Sigmoid colon (tissue), 4 donors: ENCODE results near the gene DICER1.

ENCODE experiments used
- EP300 ChIP-seq, 4 donors: sonication (generic); formaldehyde crosslinking; IDR thresholded peaks; one replicate each; pipeline ENCODE4 v1.6.1; 2017; ENCODE audit warnings: antibody characterized with exemption in 4 of 4
- POLR2A ChIP-seq, 2 donors: fragments of 450-650 bp; IDR thresholded peaks; one replicate each; pipeline ENCODE4 v1.6.1; 2016; ENCODE audit warnings: antibody characterized with exemption in 2 of 2, mild to moderate bottlenecking in 2 of 2, moderate library complexity in 2 of 2
- POLR2AphosphoS5 ChIP-seq, 4 donors: sonication (generic); formaldehyde crosslinking; IDR thresholded peaks; one replicate each; pipeline ENCODE4 v1.6.1; 2017; ENCODE audit warnings: antibody characterized with exemption in 4 of 4
- TF ChIP-seq, protein P1 (sequence below), 4 experiments: fragments of 450-650 bp in 3 of 4; fragments of 200-600 bp in 1 of 4; IDR thresholded peaks; one replicate each; pipeline ENCODE4 v1.5.1; 2016 to 2019; ENCODE audit warnings: antibody characterized with exemption in 4 of 4, mild to moderate bottlenecking in 3 of 4, moderate library complexity in 2 of 4

DNA sequence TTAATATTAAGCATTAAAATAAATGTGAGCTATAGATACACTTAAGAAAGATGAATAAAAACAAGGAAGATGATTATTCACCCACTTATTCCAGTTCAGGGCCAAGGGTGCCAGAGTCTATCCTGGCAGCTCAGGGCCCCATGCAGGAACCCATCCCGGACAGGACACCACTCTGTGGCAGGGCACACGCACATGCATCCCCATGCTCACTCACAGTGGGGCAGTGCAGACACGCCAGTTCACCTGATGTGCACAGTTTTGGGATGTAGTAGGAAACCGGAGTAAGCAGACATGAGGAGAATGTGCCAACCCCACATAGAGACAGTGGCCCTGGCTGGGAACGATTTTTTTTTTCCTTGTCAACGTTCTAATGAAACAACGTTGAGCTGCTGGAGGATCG lies 47.2 kb downstream of the DICER1 start:
- TF ChIP-seq, protein P1, sequence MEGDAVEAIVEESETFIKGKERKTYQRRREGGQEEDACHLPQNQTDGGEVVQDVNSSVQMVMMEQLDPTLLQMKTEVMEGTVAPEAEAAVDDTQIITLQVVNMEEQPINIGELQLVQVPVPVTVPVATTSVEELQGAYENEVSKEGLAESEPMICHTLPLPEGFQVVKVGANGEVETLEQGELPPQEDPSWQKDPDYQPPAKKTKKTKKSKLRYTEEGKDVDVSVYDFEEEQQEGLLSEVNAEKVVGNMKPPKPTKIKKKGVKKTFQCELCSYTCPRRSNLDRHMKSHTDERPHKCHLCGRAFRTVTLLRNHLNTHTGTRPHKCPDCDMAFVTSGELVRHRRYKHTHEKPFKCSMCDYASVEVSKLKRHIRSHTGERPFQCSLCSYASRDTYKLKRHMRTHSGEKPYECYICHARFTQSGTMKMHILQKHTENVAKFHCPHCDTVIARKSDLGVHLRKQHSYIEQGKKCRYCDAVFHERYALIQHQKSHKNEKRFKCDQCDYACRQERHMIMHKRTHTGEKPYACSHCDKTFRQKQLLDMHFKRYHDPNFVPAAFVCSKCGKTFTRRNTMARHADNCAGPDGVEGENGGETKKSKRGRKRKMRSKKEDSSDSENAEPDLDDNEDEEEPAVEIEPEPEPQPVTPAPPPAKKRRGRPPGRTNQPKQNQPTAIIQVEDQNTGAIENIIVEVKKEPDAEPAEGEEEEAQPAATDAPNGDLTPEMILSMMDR (IDR thresholded peaks at IDR 0.05), result no peak
- no peak for TF ChIP-seq POLR2A (IDR thresholded peaks at IDR 0.05)
- TF ChIP-seq POLR2AphosphoS5 (IDR thresholded peaks at IDR 0.05), result no peak
- TF ChIP-seq EP300 (IDR thresholded peaks at IDR 0.05), result no peak
